Measurements from ENCODE around the gene TTC34. TPM values are rescaled to one million over a fixed set of nuclear protein-coding genes. Genes with fewer than 3 reads are reported as not detected.
A peak's percentile ranks its signal among the peaks of the same experiment; 100 is the strongest.

Gene TTC34
- total and polyA plus RNA-seq, 4 donors, result 0.10 to 1.6 (median 1.1) TPM

DNA sequence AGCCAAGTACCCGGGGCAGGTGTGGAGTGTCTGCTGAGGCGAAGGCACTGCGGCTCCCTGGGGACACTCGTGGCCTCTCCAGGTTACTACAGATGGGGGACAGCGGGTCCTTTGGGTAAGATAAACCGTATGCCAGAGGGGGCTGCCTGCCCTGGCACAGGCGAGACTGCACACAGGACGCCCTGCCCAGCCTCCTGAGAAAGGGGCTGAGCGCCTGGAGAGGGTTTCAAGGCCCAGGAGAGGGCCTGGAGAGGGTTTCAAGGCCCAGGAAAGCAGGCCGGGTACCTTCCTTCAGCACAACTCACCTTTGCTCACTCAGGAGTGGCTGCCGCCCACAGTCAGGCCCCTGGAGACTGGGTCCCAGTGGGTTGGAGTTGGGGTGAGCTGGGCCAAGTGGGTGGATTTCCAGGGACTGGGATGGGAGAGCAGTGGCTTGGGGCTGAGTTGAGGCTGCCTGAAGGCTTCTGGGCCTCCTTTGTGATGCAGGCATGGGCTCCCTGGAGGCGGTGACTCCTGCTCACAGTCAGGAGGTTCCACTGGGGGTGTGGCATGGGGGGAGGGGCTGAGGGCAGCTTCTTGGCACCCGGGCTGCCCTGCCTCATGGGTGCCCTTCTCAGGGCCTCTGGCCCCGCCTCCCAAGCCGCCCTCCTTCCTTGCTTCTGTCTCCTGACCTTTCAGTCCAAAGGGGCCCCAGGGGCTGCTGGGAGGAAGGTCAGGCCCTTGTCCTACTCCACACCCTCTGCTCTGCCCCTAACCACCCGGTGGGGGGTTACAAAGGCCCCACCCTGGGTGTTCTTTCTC, 168.7 kb downstream of the TTC34 start, which contains the start of gene MMEL1:
Gene MMEL1 (minus strand): TSS at position 456 of the 801 bp plus-strand sequence. CDS start 3,532 bp downstream, outside the sequence.
- Histone ChIP-seq H3K9me3 (ENCODE audit: control insufficient read depth, insufficient read depth, low read length) (peaks cover 5% of the 10 kb centered on the region), H3K27me3 (ENCODE audit: control insufficient read depth, insufficient read depth, low read length) (peaks cover 23% of the 10 kb centered on the region), H3K4me1 (ENCODE audit: control insufficient read depth, insufficient read depth, low read length) (peaks cover 29% of the 10 kb centered on the region), H3K27ac (ENCODE audit: low read depth, low read length) (no peak within 1 kb of the TSS), H3K4me3 (ENCODE audit: low read depth, low read length) (no peak within 1 kb of the TSS), H3K36me3 (ENCODE audit: control insufficient read depth, insufficient read depth, low read length) (no peaks in the 10 kb centered on the region)
- WGBS (ENCODE audit: insufficient coverage), result 70% methylated on average over 13 of the region's 16 CpGs
- no peak for DNase-seq (ENCODE audit: low read depth in 4 of 6, low spot score in 6 of 6)

DNA sequence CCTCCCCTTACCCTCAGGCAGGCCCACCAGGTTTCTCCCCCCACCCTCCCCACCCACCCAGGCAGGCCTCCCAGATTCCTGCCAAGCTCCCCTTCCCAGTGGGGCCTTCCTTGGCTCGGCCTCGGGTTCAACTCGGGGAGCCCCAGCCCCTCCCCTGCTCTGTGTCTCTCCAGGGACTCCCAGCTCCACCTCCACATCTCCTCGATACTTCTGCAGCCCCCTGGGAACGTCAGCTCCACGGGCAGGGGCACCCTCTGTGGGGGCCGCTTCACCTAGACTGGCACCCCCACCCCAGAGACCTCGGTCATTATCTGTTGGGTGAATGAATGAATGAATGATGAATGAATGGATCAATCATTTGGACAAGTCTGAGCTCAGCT, 169.5 kb downstream of the TTC34 start:
- DNase-seq (ENCODE audit: low read depth in 4 of 6, low spot score in 6 of 6), result no peak
- H3K27me3 ChIP-seq (ENCODE audit: control insufficient read depth, insufficient read depth, low read length), result peaks cover 30% of the 10 kb centered on the region

DNA sequence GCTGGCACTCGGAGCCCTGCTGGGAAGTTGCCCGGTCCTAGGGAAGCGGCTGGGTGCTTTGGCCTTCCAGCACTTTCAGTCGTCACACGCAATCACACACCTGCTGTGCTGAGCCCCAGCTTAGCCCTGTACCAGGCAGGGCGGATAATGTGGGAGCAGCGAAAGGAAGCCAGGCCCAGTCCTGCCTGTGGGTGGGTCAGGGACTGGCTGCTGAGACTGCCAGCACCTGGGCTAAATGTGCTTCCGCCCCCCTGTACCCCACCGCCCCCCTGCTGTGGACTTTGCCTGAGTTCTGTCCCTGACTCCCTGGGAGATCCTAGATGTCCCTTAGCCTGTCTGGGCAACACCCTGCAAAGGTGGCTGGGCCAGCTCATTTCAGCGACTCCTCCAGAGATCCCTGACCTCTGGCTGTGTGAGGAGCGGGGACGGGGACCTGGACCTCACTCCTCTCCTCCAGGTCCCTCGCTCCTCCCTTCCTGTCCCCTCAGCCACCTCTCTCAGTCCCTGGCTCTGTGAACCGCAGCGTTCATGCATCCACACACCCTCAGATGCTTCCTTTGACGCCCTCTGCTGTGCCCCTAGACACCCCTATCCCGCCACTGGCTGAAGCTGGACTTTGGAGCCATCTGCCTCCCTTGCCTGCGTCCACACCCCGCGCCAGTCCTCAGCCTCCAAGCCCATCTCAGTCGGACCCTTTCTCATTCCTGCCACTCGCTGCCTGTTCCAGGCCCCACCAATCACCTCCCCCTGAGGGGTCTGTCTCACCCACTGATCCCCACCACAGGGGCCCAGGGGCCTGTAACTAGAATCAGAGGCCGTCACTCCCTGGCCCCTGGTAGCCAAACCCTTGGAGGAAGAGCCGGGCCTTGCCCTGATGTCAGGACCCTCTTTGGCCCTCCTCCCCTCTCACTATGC, 170.1 kb downstream of the TTC34 start:
- peaks cover 29% of the 10 kb centered on the region for H3K4me1 ChIP-seq (ENCODE audit: control insufficient read depth, insufficient read depth, low read length)
- no peaks in the 10 kb centered on the region for H3K9me3 ChIP-seq (ENCODE audit: control insufficient read depth, insufficient read depth, low read length)
- 82% methylated on average over 24 of the region's 24 CpGs for WGBS (ENCODE audit: insufficient coverage)
- H3K27ac ChIP-seq (ENCODE audit: low read depth, low read length), result no peak overlapping the region
- peaks cover 34% of the 10 kb centered on the region for H3K27me3 ChIP-seq (ENCODE audit: control insufficient read depth, insufficient read depth, low read length)
- DNase-seq (ENCODE audit: low read depth in 4 of 6, low spot score in 6 of 6), result no peak
- no peaks in the 10 kb centered on the region for H3K36me3 ChIP-seq (ENCODE audit: control insufficient read depth, insufficient read depth, low read length)
- H3K4me3 ChIP-seq (ENCODE audit: low read depth, low read length), result no peak overlapping the region

More for the DNA sequence above, 169.5 kb downstream of the TTC34 start:
- Histone ChIP-seq H3K4me3 (ENCODE audit: low read depth, low read length) (no peak overlapping the region), H3K27ac (ENCODE audit: low read depth, low read length) (no peak overlapping the region), H3K9me3 (ENCODE audit: control insufficient read depth, insufficient read depth, low read length) (peaks cover 4% of the 10 kb centered on the region), H3K36me3 (ENCODE audit: control insufficient read depth, insufficient read depth, low read length) (no peaks in the 10 kb centered on the region), H3K4me1 (ENCODE audit: control insufficient read depth, insufficient read depth, low read length) (peaks cover 29% of the 10 kb centered on the region)
- WGBS (ENCODE audit: insufficient coverage), result 60% methylated on average over 3 of the region's 8 CpGs

GRCh38 chr1:2630498-2631135, 170.9 kb downstream of the TTC34 start:
- no peak overlapping the region for H3K27ac ChIP-seq (ENCODE audit: low read depth, low read length)
- H3K4me3 ChIP-seq (ENCODE audit: low read depth, low read length), result no peak overlapping the region
- WGBS (ENCODE audit: insufficient coverage), result 95% methylated on average over 35 of the region's 35 CpGs
- no peaks in the 10 kb centered on the region for H3K9me3 ChIP-seq (ENCODE audit: control insufficient read depth, insufficient read depth, low read length)
- no peak for DNase-seq (ENCODE audit: low read depth in 4 of 6, low spot score in 6 of 6)
- no peaks in the 10 kb centered on the region for H3K36me3 ChIP-seq (ENCODE audit: control insufficient read depth, insufficient read depth, low read length)
- H3K4me1 ChIP-seq (ENCODE audit: control insufficient read depth, insufficient read depth, low read length), result peaks cover 29% of the 10 kb centered on the region
- peaks cover 38% of the 10 kb centered on the region for H3K27me3 ChIP-seq (ENCODE audit: control insufficient read depth, insufficient read depth, low read length)

GRCh38 chr1:2629627-2630497, 171.6 kb downstream of the TTC34 start:
- H3K27me3 ChIP-seq (ENCODE audit: control insufficient read depth, insufficient read depth, low read length), result peaks cover 38% of the 10 kb centered on the region
- peaks cover 29% of the 10 kb centered on the region for H3K4me1 ChIP-seq (ENCODE audit: control insufficient read depth, insufficient read depth, low read length)
- H3K9me3 ChIP-seq (ENCODE audit: control insufficient read depth, insufficient read depth, low read length), result no peaks in the 10 kb centered on the region
- no peak overlapping the region for H3K4me3 ChIP-seq (ENCODE audit: low read depth, low read length)
- DNase-seq (ENCODE audit: low read depth in 4 of 6, low spot score in 6 of 6), result no peak
- 85% methylated on average over 23 of the region's 23 CpGs for WGBS (ENCODE audit: insufficient coverage)
- H3K36me3 ChIP-seq (ENCODE audit: control insufficient read depth, insufficient read depth, low read length), result no peaks in the 10 kb centered on the region
- no peak overlapping the region for H3K27ac ChIP-seq (ENCODE audit: low read depth, low read length)

DNA sequence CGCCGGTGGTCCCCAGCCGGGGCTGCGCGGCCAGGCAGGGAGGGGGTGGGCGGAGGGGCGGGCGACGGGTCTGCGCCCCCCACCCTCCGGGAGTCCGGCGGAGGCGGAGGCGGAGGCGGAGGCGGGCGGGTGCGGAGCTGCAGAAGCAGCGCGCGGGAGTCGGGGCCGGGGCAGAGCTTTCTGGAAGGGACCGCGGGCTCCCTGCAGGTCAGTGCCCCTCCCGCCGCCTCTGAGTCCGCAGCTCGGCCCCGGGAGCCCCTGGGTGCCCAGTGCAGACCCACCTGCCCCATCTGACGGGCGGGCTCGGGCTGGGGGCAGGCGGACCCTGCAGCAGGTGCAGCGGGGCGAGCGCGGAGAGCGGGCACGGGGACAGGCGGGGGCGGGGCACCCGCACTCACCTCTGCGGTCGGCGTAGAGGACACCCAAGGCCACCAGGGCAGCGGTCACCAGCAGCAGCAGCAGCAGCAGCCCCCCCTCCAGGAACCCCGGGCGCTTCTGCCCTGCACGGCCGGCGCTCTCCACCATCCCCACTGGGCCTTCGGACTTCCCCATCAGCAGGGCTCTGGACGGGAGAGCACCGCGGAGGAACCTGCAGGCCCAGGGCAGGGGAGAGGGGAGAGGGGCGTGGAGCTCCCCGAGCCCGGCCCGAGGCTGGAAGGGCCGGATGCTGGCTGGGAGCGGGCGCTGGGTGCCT, 172.4 kb downstream of the TTC34 start:
- no peak overlapping the region for H3K4me3 ChIP-seq (ENCODE audit: low read depth, low read length)
- no peaks in the 10 kb centered on the region for H3K9me3 ChIP-seq (ENCODE audit: control insufficient read depth, insufficient read depth, low read length)
- H3K27ac ChIP-seq (ENCODE audit: low read depth, low read length), result no peak overlapping the region
- peaks cover 38% of the 10 kb centered on the region for H3K27me3 ChIP-seq (ENCODE audit: control insufficient read depth, insufficient read depth, low read length)
- peak in 1 of 6 donors; percentile 20 for DNase-seq (ENCODE audit: low read depth in 4 of 6, low spot score in 6 of 6)
- peaks cover 25% of the 10 kb centered on the region for H3K4me1 ChIP-seq (ENCODE audit: control insufficient read depth, insufficient read depth, low read length)
- no peaks in the 10 kb centered on the region for H3K36me3 ChIP-seq (ENCODE audit: control insufficient read depth, insufficient read depth, low read length)
- WGBS (ENCODE audit: insufficient coverage), result under 1% methylated on average over 55 of the region's 64 CpGs

- no peak for DNase-seq (ENCODE audit: low read depth in 4 of 6, low spot score in 6 of 6)
- H3K27ac ChIP-seq (ENCODE audit: low read depth, low read length), result no peak overlapping the region
- no peaks in the 10 kb centered on the region for H3K36me3 ChIP-seq (ENCODE audit: control insufficient read depth, insufficient read depth, low read length)
- peaks cover 18% of the 10 kb centered on the region for H3K4me1 ChIP-seq (ENCODE audit: control insufficient read depth, insufficient read depth, low read length)
- H3K9me3 ChIP-seq (ENCODE audit: control insufficient read depth, insufficient read depth, low read length), result no peaks in the 10 kb centered on the region
- WGBS (ENCODE audit: insufficient coverage), result 8% methylated on average over 46 of the region's 46 CpGs
- H3K4me3 ChIP-seq (ENCODE audit: low read depth, low read length), result no peak overlapping the region
- peaks cover 38% of the 10 kb centered on the region for H3K27me3 ChIP-seq (ENCODE audit: control insufficient read depth, insufficient read depth, low read length)
Measured at GRCh38 chr1:2628191-2628932, 173.1 kb downstream of the TTC34 start.

DNA sequence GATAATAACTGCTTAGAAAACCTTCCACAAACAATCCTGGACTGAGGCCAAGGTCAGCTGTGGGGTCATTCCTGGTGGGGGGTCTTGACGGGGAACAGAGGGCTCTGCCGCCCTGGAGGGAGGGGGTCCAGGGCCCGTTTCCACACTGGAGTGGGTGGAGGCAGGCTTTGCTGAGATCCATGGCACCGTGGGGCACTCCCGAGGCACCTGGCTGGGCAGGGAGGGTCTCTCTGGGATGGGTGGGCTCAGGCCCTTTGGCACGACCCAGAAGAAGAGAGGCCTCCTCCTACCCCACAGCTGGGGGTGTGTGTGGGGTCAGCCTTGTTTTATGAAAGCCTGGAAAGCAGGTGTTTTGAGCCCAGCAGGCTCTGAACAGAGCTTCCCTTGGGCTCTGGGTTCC, 173.7 kb downstream of the TTC34 start:
- no peak for DNase-seq (ENCODE audit: low read depth in 4 of 6, low spot score in 6 of 6)
- Histone ChIP-seq H3K27me3 (ENCODE audit: control insufficient read depth, insufficient read depth, low read length) (peaks cover 38% of the 10 kb centered on the region), H3K4me3 (ENCODE audit: low read depth, low read length) (no peak overlapping the region), H3K36me3 (ENCODE audit: control insufficient read depth, insufficient read depth, low read length) (no peaks in the 10 kb centered on the region), H3K9me3 (ENCODE audit: control insufficient read depth, insufficient read depth, low read length) (no peaks in the 10 kb centered on the region), H3K27ac (ENCODE audit: low read depth, low read length) (no peak overlapping the region), H3K4me1 (ENCODE audit: control insufficient read depth, insufficient read depth, low read length) (peaks cover 11% of the 10 kb centered on the region)
- WGBS (ENCODE audit: insufficient coverage), result 0% methylated on average over 1 of the region's 6 CpGs

Measured in spinal cord (tissue), 10 donors.